HG02642 (cell line): ENCODE data around the gene DDX39B.
"Not testable (repeated sequence)": the region's sequence is repeated elsewhere in the genome, so short reads cannot be mapped to it uniquely, and the experiment has no call there.

Experiments
- ATAC-seq: cut with Tn5 transposase; IDR thresholded peaks from one replicate; pipeline ENCODE4 v1.9.1; 2021; ENCODE audit warnings: mild to moderate bottlenecking; ENCODE audit not compliant: unreplicated experiment, poor library complexity

DDX39B gene

DNA sequence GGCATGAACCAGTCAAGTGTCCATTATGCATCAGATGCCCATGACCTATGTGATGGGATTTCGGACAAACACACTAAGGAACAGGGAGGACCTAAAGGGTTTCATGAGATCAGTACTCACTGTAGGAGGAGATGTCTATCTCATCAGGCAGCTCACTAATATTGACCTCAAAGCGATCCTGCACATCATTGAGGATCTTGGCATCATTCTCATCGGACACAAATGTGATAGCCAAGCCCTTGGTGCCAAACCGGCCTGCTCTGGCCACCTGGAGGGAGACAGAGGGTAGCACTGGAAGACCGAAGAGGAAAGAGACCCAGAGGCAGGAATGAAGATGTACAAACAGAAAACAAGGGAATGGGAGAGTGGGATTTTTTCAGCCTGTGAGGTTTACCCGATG is 11.1 kb downstream of the DDX39B start:
- ATAC-seq = no peak

DNA sequence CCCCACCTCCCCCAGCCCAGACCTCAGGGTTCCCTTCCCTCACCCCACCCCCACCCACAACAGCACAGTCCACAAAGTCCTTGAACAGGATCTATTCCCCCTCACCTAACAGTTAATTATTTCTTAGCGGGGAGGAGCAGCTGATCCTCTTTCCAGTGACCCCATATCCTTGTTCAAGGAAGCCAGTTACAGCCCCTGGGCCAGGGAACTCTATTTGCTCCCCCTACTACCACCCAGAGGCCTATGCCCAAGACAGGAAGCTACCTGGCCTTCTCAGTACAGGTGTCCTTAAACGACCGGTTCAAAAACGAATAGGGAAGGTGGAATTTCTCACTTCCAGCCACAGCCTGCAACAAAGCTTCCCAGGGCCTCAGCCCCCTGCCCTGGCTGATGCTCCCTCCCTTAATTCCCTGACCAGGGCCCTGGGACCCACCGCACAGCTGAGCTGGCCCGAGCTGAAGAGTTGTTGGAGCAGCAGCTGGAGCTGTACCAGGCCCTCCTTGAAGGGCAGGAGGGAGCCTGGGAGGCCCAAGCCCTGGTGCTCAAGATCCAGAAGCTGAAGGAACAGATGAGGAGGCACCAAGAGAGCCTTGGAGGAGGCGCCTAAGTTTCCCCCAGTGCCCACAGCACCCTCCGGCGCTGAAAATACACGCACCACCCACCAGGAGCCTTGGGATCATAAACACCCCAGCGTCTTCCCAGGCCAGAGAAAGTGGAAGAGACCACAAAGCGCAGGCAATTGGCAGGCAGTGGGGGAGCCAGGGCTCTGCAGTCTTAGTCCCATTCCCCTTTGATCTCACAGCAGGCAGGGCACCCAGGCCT is 12.3 kb downstream of the DDX39B start:
- ATAC-seq = no peak

DNA sequence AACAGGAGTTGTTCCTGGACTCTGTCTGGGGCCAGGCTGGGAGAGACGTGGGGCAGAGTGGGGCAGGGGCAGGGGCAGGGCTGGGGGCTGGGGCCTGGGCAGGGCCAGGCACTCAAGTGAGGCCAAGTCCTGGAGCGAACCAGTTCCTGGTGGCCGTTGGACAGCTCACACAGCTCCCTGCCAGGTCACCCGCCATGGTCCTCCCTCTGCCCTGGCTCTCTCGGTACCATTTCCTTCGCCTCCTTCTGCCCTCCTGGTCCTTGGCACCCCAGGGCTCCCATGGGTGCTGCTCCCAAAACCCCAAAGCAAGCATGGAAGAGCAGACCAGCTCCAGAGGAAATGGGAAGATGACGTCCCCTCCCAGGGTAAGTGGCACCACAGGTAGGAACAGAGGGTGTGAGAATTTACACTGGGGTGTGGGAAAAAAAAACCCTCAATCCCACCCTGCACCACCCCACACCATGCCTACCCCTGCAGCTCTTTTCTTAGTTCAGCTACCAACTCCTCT is 12.9 kb downstream of the DDX39B start, which contains the start of gene MCCD1:
TSS of gene MCCD1 (plus strand) at position 142 of the 508 bp plus-strand sequence. CDS start at position 195, 53 bp downstream.
- no peak for ATAC-seq

DNA sequence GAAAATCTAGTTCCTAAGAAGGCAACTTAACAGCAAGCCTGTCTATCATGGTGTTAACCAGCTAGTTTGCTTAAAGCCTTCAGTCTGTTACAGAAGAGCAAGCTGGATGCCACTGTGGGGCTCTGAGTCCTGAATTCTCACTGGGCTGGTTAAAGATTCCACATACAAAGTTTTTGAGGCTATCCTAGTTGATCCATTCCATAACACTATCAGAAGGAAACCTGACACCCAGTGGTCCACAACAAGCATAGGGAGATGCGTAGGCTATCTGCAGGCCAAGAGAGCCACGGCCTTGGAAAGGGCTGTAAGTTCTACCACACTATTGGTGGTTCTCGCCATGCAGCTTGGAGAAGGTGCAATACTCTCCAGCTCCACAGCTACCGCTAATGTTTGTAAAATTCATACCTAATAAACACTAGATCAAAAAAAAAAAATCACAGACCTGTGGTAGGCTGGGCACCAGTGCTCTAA is 13.5 kb downstream of the DDX39B start:
- ATAC-seq = no peak

DNA sequence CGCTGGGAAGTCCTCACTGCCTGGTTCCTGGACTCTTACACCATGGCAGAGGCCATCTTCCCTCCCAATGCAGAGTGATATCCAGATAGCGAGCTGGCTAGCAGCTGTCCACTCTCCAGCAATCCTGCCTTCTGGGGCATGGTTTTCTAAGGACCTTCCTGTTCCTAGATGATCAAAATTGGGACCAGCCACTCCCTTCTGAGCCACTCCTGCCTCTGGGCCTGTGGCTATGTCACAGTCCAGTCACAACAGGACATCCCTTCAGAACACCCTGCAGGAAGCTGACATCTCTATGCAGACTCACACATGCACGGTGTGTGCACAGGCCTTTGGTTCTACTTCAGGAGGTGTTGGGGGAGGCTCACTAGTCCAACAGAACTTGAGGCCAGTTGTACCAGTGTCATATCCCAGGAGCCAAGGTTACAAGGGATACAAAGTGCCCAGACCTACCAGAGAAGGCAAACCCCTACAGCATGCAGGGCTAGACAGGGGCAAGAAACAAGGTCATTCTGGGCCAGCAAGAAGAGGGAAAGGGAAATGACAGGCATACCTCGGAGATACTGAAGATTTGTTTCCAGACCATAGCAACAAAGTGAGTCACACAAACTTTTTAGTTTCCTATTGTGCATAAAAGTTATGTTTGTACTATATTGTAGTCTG is 15.7 kb downstream of the DDX39B start:
- no peak for ATAC-seq

DNA sequence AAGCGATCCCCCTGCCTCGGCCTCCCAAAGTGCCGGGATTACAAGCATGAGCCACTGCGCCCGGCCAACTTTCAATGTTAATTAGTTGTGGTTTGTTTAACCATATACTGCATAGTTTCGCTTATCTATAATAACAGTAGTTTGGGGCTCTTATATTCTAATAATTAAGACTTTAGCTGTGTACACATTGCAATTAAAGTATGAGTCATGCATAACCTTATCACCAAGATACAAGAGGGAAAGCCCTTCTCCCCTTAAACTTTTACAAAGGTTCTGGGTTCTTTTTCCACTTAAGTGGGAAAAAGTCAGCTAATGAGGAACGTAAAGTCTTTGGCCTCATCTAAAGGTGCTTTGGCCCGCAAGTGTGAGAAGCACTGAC is 16.3 kb downstream of the DDX39B start:
- ATAC-seq = no peak

DNA sequence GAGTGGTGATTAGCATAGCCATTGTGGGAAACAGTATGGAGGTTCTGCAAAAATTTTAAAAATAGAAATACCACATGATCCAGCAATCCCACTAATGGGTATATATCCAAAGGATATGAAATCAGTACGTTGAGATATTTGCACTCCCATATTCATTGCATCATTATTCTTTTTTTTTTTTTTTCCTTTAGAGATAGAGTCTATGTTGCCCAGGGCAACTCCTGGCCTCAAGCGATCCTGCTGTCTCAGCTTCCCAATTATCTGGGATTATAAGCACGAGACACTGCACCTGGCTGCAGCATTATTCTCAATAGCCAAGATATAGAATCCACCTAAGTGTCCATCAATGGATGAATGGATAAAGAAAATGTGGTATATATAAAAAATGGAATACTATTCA is 20.0 kb downstream of the DDX39B start:
- ATAC-seq = no peak

DNA sequence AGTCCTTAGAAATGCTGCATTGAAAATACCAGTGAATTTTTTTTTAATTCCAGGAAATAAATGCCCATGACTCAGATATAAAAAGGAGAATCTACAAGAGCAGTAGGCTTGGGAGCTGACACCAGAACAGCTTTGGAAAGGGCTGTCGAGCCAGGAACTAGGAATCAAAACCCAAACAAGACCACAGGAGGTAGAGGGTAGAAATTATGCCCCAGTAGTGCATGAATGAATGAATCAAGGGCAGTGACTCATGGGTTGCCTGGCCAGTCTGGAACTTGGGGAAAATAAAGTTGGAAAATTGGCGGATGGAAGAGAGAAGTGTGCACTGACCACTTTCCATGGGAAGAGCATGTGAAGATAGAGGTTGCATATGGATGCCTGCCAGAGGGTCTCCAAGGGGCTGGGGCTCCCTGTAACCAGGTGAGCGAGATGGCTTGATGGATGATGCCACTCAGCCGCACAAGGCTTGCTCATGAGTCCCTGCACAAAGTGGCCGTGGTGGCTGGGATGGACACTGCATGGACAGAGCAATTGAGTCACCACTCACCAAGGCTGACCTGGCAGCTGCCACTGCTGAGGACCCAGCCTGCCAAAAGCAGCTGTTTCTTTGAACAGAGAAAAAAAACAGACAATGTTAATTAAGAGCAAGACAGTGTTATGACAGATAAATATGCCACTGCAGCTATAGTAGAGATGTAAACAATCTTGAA is 28.2 kb downstream of the DDX39B start:
- no peak for ATAC-seq

DNA sequence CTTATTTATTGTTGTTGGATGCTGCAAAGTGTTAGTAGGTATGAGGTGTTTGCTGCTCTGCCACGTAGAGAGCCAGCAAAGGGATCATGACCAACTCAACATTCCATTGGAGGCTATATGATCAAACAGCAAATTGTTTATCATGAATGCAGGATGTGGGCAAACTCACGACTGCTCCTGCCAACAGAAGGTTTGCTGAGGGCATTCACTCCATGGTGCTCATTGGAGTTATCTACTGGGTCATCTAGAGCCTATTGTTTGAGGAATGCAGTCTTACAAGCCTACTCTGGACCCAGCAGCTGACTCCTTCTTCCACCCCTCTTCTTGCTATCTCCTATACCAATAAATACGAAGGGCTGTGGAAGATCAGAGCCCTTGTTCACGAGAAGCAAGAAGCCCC is 31.8 kb downstream of the DDX39B start:
- ATAC-seq = no peak

DNA sequence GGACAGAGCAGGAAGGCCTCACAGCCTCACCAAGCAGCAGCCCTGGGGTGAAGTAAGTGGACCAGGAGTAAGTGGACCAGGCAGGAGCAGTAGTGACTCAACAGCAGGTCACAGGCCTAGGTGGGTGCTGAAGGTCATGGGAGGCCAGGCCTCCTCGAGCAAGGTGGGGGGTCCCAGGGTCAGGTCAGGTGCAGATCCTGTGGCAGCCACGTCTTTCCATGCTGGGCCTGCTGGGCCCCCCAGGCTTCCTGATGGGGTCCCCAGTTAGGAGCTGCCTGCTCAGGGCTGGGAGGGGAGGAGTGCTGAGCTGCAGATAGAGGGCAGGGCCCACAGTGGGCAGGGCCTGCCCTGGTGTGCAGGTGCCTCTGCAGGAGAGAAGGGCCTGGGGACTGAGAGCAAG is 32.8 kb downstream of the DDX39B start:
- ATAC-seq = not testable (repeated sequence)

DNA sequence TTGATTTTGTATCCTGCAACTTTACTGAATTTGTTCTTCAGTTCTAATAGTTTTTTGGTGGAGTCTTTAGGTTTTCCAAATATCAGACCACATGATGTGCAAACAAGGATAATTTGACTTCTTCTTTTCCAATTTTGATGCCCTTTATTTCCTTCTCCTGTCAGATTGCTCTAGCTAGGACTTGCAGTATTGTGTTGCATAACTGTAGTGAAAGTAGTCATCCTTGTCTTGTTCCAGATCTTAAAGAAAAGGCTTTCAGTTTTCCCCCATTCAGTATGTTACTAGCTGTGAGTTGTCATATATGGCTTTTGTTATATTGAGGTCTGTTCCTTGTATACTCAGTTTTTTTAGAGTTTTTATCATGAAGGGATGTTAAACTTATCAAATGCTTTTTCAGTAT is 39.2 kb downstream of the DDX39B start:
- ATAC-seq = no peak

DNA sequence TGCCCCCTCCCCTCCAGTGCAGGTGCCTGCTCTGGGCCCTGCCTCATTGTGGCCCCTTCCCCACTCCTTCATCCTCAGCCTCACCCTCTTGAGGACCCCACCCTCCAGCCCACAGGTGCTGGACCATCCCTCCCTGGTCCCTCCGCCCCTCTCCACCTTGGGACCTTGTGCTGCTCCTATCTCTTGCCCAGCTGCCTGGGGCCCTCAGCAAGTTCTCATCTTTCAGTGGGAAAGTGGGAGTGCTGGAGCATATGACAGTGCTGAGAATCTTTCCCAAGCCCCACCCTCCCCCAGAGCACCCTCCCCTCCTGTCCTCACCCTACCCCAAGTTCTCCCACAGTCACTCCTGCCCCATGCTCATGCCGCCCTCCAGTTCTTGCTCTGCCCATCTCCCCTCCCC is 42.2 kb downstream of the DDX39B start:
- not testable (repeated sequence) for ATAC-seq

DNA sequence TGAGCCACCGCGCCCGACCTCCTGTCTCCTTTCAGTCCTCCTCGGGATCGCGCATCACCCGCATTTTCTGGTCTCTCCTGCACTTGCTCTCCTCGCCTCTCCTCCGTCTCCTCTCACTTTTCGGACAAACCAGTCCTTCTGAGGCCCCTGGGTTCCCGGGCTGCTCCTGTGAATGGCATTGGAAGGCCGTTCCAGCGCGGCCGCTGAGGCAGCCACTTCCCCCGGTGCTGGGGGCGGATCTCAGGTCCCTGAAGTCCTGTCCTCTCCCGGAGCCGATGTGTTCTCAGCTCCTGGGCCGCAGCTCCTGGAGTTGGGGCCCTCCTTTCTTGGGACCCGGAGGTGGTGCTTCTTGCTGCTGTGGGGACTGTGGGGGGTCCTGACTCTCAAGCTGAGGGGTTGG is 43.1 kb downstream of the DDX39B start:
- ATAC-seq = no peak

DNA sequence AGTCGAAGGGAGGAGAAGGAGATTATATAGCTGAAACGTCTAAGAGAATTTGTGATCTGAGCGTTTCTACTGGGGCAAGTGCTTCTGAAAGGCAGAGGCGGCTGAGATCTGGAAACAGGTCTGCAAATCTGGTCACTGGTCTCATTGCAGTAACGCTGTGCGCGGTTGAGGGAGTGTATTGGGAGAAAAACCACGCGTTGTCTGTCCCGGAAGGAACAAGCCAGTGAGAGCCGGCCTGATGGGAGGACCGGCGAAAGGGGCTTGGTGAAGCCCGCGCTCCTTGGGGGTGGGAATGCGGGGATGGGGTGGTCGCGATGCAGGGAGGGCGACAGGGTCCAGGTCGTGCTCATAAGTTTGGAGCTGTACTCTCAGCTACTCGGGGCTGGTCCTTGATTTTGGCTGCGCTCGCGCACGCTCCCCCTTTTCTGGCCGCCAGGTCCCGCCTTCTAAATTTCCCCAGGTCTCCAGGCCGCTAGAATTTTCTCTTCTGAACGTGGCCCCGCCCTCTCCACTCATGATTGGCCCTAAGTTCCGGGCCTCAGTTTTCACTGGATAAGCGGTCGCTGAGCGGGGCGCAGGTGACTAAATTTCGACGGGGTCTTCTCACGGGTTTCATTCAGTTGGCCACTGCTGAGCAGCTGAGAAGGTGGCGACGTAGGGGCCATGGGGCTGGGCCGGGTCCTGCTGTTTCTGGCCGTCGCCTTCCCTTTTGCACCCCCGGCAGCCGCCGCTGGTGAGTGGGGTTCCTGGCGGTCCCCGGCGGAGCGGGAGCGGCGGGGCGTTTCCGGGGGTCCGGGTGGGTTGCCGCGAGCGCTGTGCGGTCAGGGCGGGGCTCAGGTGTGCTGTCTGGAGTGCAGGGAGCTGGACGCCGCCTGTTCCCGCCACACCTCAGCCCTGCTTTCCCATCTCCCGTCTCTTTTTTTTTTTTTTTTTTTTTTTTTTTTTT is 44.0 kb downstream of the DDX39B start, which contains the start of gene MICB:
TSS of gene MICB (plus strand) at position 615 of the 946 bp plus-strand sequence. CDS start at position 664, 49 bp downstream.
- ATAC-seq = peak; percentile 61

DNA sequence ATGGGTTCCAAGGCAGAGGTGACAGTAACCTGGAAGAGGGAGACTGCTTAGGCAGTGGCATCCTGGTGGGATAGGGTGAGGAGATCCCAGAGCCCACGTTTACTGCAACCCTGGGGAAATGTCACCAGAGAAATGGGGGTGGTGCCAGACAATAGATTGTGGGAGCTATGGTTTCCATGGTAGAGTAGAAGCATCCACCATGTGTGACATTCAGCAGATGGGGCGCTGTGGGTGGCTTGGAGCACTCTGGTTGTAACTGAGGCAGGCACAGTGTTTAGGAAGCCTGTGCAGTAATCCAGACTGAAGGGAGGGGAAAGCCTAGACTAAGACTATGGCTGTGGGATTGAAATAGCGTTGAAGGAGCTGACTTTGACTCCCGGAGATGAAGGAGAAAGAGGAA is 45.0 kb downstream of the DDX39B start:
- ATAC-seq = not testable (repeated sequence)

DNA sequence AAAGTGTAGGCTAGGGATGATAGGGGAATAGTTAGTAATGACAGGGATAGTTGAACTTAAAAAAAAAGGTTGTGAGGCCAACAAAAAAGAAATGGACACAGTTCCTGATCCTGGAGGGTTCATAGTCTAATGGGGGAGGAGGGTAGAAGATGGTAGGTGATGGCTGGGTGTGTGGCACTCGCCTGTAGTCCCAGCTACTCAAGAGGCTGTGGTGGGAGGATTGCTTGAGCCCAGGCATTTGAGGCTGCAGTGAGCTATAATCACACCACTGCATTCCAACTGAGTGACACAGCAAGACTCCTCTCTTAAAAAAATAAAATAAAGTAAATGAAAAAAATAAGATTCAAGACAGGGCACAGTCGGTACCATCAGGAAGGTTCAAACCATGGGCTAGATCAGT is 46.2 kb downstream of the DDX39B start:
- no peak for ATAC-seq

DNA sequence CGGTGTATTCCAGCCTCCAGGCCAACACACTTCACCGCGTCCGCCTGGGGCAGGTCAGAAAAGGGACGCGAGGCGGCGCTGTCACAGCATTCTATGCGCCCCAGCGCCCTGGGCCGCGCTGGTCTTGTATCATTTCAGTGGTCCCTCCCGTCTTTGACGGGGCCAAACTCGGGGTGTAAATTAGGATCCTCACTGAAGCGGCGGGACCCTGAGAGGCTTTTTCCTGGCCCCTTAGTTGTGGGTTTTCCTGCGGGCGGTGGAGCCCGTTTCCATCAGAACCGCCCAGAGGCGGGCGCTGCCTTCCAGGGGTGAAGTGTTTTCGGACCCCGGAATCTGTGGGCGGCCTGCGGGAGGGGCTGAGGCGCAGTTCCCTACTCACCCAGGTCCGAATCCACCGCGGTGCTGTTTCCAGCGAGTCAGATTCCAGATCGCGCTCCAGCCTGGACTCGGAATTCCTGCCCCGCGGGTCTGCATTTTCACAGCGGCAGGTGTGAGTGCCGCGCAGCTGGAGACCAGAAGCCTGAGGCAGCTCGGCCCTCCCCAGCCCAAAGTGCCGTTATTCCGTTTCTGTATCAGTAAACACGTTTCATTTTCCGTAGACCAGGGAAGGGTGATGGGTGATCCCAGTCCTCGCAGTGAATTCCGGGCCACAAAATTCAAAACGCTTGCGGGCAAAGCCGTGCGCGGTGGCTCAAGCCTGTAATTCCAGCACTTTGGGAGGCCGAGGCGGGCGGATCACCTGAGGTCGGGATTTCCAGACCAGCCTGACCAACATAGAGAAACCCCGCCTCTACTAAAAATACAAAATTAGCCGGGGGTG is 47.7 kb downstream of the DDX39B start:
- peak; percentile 52 for ATAC-seq

DNA sequence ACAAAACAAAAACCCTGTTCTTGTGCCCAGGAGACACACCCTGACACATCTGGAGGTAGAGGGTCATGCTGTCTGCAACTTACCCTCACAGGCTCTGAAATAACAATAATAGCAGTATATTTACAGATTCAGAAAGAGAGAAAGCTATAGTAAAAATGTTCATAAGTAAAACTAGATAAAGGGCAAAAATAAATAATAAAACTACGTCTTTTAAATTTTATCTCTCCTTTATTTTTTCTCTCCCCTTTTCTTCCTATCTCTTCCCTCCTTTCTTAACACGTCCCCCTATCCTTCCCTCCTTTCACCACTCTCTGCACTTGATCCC is 48.3 kb downstream of the DDX39B start:
- ATAC-seq = not testable (repeated sequence)
